ENCODE data around the gene AMELY.
"Not testable (repeated sequence)": the region's sequence is repeated elsewhere in the genome, so short reads cannot be mapped to it uniquely, and the experiment has no call there.

Gene AMELY
- 0 reads per million in 4 donors for total RNA-seq

GRCh38 chrY:6911253-6911881, at the start of gene AMELY:
Gene AMELY, minus strand, starts transcription at chrY:6911752. Its CDS starts 39,144 bp downstream, at chrY:6872608.
- DNase-seq: no peak

GRCh38 chrY:6949947-6950346, 38.4 kb upstream of the AMELY start:
- DNase-seq: no peak

GRCh38 chrY:6948378-6948777, 36.8 kb upstream of the AMELY start:
- DNase-seq: no peak

- no peak for DNase-seq
These were observed 36.1 kb upstream of the AMELY start for GRCh38 chrY:6947695-6948094.

- no peak for DNase-seq
These were observed 23.9 kb upstream of the AMELY start for GRCh38 chrY:6935497-6935896.

GRCh38 chrY:6931779-6932396, 20.3 kb upstream of the AMELY start:
- no peak for DNase-seq

GRCh38 chrY:6929237-6929636, 17.7 kb upstream of the AMELY start:
- no peak for DNase-seq

GRCh38 chrY:6928265-6928664, 16.7 kb upstream of the AMELY start:
- no peak for DNase-seq

GRCh38 chrY:6921061-6921460, 9.5 kb upstream of the AMELY start:
- no peak for DNase-seq

GRCh38 chrY:6913362-6913761, 1.8 kb upstream of the AMELY start:
- DNase-seq: no peak

- no peak for DNase-seq
These were observed 940 bp downstream of the AMELY start, which contains the start of gene TBL1Y for GRCh38 chrY:6910372-6911252. Gene TBL1Y, plus strand, starts transcription at chrY:6910697. Its CDS starts 114,388 bp downstream, at chrY:7025085.

- no peak for DNase-seq
These were observed 1.7 kb downstream of the AMELY start for GRCh38 chrY:6909856-6910255.

- no peak for DNase-seq
These were observed 2.4 kb downstream of the AMELY start for GRCh38 chrY:6909118-6909521.

- DNase-seq: not testable (repeated sequence)
These were observed 3.5 kb downstream of the AMELY start for GRCh38 chrY:6908021-6908420.

GRCh38 chrY:6907591-6907990, 4.0 kb downstream of the AMELY start:
- no peak for DNase-seq

- not testable (repeated sequence) for DNase-seq
These were observed 9.4 kb downstream of the AMELY start for GRCh38 chrY:6902116-6902515.

GRCh38 chrY:6895236-6895635, 16.3 kb downstream of the AMELY start:
- DNase-seq: no peak

- no peak for DNase-seq
These were observed 17.1 kb downstream of the AMELY start for GRCh38 chrY:6894496-6894895.

- no peak for DNase-seq
These were observed 62.2 kb downstream of the AMELY start for GRCh38 chrY:6849384-6849783.

- DNase-seq: not testable (repeated sequence)
These were observed 68.9 kb downstream of the AMELY start for GRCh38 chrY:6842650-6843049.

All from T-helper 1 cell (primary cell).